ENCODE measurements around the gene FGF7.
"Not testable (repeated sequence)": the region's sequence is repeated elsewhere in the genome, so short reads cannot be mapped to it uniquely, and the experiment has no call there.

FGF7 gene

DNA sequence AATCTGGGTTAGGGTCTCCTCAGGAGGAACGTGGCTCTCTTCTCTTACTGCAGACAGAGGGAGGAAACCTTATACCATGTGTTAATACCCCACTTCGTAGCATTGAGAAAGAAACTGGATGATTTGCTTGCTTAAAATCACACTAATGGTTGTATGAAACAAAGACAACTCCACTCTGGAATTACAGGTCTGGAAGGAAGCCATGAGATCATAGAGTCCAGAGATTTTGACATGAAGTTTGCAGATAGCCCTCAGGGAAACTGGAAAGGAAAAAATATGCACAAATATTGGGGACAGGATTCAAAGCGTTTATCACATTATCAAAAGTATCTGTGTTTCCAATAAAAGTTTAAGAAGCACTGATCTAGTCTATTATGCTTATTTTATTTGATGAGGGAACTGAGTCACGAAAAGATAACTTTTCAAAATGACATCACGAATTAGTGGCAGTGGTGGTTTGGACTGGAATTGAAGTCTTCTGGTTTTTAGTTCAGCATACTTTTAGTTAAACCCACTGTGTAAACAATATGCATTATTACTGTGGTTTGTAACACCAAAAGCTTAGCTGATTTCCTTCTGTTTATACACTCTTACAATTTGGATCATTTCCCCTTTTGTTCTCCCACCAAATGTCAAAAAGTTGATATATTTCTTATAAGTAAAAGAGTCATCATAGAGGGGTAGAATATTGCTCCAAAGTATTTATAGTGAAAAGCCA is 16.8 kb downstream of the FGF7 start:
- DNase-seq (ENCODE audit: low read depth), result no peak

DNA sequence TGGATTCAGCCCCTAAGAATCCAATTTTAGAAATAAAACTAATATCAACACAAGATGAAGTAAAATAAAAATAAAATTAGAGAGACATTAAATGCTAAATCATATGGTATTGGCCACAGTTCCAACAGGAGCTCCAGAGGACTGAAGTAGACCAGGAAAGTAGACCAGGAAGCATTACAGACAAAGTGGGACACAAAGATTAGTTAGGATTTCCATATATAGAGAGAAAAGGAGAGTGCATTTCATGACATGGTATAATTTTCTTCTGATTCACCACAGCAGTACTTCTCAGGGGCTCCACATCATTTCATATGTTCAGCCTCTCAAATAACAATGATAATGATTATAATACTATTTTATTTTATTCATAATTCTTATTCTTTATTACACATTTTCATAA is 18.3 kb downstream of the FGF7 start:
- no peak for DNase-seq (ENCODE audit: low read depth)

DNA sequence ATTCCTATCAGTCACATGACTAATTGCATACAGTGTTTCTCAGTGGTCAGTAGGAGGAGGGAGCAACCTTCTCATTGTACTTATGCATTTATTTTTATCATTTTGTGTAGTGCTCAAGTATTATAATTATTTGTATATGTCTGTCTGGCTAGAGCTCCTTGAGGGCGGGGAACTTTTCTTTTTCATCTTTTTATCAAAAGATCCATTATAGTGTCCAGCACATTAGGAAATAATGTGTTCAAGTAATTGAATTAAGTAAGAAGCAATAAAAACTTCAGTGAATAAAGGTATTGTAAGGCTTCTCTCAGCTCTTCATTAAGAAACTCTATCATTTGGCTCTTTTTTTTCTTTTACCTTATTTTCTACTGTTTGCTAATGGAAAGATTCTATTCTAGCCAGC is 18.8 kb downstream of the FGF7 start:
- DNase-seq (ENCODE audit: low read depth), result no peak

DNA sequence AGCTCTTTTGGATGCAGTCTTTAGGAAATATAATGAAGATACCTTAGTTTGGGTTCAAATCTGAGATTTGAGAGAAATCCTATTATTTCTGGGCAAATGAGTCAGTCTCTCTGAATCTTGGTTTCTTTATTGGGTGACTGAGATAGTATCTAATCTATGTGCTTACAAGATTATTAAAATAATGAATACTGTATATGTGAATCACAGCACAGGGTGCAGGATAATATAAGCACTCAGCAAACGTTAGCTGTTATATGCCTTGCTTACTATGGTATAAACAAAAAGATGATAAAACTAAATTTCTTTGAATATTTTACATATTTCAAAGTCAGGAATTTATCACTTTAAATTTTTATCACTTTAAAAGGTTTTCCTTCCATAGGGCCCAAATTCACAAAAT is 29.6 kb downstream of the FGF7 start:
- no peak for DNase-seq (ENCODE audit: low read depth)

DNA sequence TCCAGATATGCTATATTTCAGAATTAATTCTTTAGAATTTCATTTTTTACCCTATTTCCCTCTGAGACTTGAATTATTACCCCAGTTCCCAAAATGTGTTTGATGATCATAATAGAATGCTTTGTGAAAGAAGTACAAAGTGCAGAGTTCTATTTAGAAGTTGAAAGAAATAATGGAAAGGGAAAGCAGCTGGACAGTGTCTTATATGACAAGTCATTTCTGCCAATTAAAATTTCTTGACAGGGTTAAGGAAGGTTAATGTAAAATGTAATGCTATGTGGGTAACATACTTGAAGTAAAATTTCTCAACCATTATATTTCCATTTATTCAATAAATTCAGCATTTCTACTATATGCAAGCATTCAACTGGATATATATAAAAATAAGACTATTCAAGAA is 33.1 kb downstream of the FGF7 start:
- no peak for DNase-seq (ENCODE audit: low read depth)

DNA sequence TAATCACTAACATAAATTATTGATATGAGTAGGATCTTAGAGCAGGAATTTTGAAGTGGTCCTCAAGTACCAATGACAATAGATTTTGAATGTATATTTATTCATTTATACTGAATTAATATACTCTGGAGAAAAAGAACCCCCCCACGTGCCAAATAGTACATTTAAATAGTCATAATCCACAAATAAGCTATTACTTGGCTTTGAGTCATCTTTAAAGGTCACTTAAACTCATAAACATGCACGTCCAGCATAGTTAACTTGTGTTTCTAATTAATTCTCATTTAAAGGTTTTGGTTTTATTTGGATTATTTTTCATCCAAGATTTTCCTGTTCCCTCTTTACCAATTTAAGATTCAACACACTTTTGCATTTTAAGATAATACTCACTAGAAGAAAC is 35.1 kb downstream of the FGF7 start:
- DNase-seq (ENCODE audit: low read depth), result no peak

DNA sequence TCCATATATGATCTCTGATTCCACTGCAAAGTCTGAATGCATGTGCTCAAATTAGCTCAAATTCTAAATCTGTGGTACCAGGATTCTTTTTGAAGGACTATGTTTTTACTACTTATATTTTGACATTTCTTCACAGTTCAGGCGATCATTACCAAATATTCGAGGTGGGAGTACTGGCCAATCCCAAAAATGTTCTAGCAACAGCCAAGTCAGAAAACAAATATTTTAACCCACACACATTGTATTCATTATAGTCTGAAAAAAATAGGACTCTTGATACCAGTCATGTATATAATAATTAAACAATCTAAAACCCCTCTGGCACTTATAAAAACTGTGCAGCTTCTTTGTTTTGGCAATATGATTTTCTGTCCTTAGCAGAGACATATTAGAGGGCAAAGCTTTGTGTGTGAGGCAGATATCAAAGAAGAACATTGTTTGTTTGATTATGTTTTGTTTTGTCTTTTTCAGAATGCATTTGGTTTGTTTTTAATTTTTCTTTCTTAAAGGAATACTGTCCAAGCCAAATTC is 37.4 kb downstream of the FGF7 start:
- no peak for DNase-seq (ENCODE audit: low read depth)

DNA sequence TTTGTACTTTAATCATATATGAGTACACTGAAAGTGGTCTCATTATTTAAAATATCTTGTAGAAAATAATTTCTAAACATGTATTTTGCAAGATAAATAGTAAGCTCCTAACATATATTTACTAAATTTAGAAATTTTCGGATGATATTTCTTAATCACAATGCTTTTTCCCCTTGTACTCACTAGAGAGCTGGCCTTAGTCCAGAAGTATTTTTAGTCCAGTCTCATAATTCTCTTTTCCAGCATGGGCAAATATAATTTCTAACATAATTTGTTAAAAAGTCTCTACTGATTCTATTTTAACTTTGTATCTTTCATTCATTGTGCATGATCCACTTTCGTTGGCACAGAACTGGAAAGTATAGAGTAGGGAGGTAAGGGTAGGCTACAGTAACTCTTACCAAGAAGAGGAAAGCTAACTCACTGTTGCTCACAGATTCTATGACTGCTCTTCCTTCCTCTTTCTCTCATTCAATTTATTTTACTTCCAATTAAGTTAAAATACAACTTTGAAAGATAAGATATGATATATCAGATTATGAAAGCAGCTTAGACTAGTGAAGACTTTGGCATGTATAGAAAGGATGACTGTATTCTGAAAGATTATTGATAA is 39.3 kb downstream of the FGF7 start:
- DNase-seq (ENCODE audit: low read depth), result no peak

DNA sequence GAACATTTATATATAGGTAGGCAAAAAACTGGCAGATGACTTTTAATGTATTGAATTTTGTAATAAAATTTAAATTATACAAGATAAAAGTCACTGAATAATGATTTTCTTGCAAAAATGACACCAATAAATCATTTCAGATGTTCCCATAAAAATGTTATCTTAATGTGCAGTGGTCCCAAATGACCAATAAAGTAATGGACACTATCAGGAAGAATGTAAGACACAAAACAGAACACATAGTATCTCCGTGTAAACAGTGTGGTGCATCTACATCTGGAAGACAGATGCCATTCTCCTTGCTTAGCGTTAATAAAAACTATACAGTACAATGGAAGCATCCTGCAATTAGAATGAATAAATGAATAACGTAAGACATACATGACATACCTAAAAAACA is 41.5 kb downstream of the FGF7 start:
- no peak for DNase-seq (ENCODE audit: low read depth)

DNA sequence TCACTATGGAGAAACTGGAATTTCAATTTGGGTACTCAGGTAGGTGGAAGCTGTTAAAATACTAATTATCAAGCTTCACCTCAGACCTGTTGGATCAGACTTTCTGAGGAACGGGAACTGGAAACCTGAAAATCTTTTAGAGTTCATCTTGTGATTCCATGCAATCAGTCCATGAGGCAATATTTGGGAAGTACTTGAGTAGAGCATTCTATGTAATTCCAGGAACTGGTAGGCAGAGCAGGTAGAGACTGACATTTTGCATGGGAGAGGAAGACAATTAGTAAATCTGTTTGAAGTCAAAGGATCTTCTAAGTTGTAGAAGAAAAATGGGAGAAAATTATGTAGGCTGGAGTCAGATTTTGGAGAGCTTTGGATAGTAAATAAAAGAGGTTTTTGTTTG is 43.1 kb downstream of the FGF7 start:
- no peak for DNase-seq (ENCODE audit: low read depth)

DNA sequence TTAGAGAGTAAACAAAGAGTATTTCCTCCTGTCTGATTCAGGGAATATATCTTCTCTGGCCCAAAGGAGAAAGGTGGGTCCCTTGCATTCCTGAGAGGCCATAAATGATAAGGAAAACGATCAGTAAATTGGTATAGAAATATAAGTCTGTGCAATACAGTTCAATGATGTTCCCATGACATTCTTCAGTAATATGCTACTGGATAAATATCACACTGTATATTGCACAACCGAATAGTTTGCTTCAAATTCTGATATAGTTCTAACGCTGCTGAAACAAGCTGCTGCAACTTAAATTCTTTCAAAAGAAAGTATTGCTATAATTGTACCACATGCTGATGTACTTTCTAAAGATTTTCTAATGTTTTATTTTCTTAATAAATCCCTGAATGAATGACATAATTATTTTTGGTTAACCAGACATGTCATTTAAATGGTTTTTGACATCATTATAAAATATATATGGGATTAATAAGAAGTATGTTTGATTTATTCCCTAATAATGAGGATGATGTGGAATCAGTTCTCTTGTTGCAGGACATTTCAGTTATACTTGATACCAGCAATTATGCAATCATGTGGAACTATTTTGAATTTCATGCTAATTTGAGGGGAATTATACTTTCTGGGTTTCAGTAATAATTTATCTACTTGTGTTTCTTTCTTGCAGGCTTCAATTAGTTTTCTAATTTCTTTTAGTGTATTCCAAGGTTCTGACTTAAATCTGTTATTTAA is 44.9 kb downstream of the FGF7 start:
- no peak for DNase-seq (ENCODE audit: low read depth)

DNA sequence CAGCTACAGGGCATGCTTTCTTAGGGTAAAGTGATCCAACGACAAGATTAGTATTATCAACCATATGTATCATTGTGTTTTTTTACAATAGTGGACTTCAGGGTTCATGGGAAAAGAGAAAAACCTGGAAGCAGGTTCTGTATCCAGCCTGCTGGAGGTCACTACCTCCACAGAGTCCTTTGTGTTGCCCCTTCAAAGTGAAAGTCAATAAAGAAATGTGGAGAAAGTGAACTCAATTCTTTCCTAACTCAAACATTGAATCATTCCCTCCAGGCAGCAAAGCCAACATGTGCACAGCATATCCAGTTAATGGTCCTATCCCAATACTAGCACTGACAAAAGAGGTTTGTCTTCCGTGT is 45.4 kb downstream of the FGF7 start:
- no peak for DNase-seq (ENCODE audit: low read depth)

DNA sequence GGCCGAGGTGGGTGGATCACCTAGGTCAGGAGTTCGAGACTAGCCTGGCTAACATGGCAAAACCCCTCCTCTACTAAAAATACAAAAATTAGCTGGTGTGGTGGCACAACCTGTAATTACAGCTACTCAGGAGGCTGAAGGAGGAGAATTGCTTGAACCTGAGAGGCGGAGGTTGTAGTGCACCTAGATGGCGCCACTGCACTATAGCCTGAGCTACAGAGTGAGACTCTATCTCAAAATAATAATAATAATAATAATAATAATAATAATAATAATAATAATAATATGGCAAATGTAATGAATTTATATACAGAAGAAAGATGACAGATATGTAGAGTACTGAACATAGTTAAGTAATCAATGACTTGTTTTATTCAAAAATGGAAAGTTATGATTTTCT is 48.2 kb downstream of the FGF7 start:
- DNase-seq (ENCODE audit: low read depth), result not testable (repeated sequence)

DNA sequence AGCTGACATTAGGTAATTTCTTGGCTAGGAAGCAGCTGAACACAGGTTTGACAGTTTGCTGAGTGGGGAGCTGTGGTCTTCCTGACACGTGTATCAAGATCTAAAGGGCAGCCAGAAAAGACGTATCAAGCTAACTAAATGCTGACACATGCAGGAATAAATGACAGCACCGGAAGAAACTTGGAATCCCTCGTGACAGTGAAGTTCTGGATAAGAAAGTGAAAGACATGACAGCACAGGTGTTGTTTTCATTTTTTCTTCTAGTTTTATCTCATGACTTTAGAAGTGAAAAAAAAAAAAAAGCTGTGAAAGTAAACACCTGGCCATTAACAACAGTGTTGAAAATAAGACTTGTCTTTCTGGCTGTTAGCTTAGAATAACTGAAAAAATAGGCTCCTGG is 48.7 kb downstream of the FGF7 start:
- DNase-seq (ENCODE audit: low read depth), result no peak

DNA sequence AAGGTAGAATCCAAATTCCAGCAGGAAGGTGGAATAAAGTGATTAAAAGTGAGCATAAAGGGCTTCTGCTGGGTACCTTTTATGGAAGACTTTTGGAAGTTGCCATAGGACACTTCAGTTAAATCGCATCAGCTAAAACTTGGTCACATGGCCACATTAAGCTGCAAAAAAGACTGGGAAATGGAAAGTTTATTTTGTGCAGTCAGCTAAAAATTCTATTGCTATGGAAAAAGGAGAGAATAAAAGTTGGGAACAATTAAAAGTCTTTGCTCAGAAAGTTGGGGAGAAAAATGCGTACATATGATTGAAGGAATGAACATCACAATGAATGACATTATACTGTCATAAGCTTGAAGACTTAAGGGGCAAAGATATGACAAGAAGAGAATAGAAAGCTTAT is 49.3 kb downstream of the FGF7 start:
- DNase-seq (ENCODE audit: low read depth), result no peak

DNA sequence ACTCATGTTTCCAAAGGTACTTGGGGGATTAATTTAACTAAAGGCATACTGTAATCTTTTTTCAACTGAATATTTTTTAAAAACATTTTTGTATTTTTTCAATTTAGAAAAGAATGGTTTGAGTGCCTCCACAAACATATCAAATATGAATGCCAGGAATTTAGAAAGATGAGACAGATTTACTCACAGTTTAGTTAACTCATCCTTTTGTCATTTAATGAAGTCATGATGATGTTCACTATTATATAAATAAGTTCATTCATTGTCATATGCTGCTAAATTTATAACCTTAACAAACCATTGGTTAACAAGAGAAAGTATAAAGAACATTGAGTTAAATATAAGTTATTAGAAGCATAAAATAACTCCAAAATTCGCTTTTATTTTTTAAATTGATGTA is 50.0 kb downstream of the FGF7 start:
- DNase-seq (ENCODE audit: low read depth), result no peak

DNA sequence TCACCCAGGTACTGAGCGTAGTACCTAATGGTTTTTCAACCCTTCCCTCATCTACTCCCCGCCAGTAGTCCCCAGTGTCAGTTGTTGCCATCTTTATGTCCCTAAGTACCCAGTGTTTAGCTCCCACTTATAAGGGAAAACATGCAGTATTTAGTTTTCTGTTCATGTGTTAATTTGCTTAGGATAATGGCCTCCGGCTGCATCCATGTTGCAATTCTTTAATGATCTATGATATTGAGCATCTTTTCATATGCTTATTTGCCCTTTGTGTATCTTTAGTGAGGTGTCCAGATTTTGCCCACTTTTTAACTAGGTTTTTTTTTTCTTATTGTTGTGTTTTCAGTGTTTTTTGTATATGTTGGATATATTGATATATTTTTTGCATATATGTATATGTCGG is 55.0 kb downstream of the FGF7 start:
- not testable (repeated sequence) for DNase-seq (ENCODE audit: low read depth)

DNA sequence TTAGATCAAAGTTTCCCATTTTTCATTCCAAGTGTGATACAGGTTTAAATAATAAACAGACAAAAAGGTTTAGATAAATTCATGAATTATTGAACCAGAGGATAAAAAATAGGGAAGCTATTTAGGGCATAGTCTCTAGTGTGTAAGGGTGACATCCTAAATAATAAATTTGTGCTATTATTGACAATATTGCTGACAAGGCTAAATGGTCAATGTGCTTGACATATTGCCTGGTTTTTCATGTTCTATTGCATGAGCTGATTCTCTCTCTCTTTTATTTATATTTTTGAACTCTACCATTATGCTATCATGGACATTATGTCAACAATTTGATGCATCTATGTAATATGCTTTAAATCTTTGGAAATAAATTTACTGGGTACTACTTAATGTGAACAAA is 55.9 kb downstream of the FGF7 start:
- DNase-seq (ENCODE audit: low read depth), result not testable (repeated sequence)

DNA sequence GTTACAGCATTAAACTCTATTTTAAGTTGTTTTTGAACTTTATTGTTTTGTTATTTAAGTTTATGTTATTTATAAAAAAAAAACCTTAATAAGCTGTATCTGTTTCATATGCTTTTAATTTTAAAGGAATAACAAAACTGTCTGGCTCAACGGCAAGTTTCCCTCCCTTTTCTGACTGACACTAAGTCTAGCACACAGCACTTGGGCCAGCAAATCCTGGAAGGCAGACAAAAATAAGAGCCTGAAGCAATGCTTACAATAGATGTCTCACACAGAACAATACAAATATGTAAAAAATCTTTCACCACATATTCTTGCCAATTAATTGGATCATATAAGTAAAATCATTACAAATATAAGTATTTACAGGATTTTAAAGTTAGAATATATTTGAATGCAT is 62.4 kb downstream of the FGF7 start:
- DNase-seq (ENCODE audit: low read depth), result not testable (repeated sequence)

DNA sequence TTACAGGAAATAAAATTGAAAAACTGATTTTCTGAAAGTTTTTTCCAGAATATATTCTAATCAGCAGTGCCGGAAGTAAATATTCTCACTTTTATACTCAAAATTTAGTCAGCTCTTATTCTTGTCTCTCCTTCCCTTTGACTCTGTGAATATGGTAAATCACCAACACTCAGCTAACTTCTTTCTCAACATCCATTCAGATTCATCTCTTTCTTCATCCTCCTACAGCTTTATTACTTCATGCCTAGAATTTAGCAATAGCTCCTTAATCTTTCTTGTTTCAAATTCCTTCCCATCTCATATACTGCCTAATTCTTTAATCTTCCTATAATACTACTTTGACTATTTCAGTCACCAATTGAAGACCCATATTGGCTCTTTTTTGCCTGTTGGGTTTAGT is 67.9 kb downstream of the FGF7 start:
- no peak for DNase-seq (ENCODE audit: low read depth)

DNA sequence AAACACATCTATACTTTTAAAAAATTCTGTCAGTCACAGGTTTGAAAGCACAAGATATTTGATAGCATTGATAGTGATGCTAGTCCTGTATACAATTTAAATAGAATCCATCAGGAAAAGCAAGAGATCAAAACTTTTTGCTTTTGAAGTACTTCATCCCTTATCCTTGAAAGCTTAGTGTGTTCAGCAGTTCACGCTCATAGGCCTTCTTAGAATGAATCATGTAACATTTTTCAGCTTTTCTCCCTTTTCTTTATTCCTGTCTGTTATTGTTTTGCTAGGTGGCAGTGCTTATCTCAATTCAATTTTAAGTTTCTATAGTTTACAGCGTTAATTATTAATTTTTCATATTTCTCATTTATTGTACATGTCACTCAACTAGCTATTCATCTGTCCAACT is 69.1 kb downstream of the FGF7 start:
- no peak for DNase-seq (ENCODE audit: low read depth)

DNA sequence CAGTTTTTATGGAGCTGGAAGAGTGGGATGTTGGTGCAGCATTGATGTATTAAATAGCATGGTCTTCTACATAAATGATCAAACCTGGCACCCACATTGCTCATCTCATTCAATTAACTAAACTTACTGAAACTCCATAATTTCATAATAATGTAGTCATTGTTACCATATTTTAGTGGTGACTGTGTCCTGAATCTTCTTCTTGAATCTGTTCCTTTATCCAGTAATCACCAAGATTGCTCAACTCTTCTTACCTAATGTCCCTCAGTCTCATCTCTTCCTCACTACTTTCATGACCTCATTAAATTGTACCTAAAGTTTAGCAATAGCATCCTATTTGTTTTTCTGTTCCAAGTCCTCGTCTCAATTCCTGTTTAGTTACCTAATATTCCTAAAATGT is 69.8 kb downstream of the FGF7 start:
- DNase-seq (ENCODE audit: low read depth), result no peak

DNA sequence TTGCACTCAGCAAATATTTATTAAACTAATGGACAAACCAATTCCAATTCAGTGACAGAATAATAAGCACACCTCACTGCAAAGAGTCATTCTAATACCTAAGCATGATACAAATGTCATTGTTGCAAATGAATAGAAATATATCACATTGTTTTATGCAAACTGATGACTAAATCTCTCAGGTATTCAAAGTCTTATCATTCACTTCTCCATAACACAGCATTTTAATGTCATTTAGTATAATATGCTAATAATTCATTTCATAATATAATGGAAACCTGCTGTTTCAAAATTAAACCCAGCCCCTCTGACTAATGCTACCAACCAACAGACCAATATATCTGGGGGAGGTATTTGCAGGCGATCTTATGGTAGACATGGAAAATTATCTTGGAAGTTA is 71.8 kb downstream of the FGF7 start:
- no peak for DNase-seq (ENCODE audit: low read depth)
